HL-60 (cell line): ENCODE data around the gene NPEPPS.

Experiments
- GABPA ChIP-seq: IDR thresholded peaks from 2 replicates; pipeline ENCODE4 v1.6.1; 2012; ENCODE audit warnings: low read depth
- TF ChIP-seq, protein P1 (sequence below): IDR thresholded peaks from one replicate; pipeline ENCODE4 v1.5.1; 2011; ENCODE audit warnings: low read length, control low read depth, inconsistent platforms; ENCODE audit not compliant: insufficient read depth
- TF ChIP-seq, protein P2 (sequence below): IDR thresholded peaks from 2 replicates; pipeline ENCODE4 v1.6.1; 2012; ENCODE audit warnings: low read depth; ENCODE audit not compliant: insufficient replicate concordance

DNA sequence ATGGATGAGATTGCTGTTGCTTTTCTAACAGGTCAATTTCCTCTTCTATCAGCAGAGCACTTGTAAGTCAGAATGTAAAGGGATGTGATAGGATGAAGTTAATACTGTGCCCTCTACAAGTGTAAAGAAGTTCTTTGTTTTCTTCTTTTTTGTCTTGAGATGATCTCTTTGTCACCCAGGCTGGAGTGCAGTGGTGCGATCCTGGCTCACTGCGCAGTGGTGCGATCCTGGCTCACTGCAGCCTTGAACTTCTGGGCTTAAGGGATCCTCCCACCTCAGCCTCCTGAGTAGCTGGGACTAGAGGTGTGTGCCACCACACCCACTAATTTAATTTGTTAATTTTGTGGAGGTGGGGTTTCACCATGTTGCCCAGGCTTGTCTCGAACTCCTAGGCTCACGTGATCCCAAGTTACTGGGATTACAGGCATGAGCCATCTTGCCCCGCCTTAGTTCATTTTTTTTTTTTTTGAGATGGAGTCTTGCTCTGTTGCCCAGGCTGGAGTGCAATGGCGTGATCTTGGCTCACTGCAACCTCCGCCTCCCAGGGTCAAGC is 97.2 kb downstream of the NPEPPS start:
- TF ChIP-seq, protein P1, sequence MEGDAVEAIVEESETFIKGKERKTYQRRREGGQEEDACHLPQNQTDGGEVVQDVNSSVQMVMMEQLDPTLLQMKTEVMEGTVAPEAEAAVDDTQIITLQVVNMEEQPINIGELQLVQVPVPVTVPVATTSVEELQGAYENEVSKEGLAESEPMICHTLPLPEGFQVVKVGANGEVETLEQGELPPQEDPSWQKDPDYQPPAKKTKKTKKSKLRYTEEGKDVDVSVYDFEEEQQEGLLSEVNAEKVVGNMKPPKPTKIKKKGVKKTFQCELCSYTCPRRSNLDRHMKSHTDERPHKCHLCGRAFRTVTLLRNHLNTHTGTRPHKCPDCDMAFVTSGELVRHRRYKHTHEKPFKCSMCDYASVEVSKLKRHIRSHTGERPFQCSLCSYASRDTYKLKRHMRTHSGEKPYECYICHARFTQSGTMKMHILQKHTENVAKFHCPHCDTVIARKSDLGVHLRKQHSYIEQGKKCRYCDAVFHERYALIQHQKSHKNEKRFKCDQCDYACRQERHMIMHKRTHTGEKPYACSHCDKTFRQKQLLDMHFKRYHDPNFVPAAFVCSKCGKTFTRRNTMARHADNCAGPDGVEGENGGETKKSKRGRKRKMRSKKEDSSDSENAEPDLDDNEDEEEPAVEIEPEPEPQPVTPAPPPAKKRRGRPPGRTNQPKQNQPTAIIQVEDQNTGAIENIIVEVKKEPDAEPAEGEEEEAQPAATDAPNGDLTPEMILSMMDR = no peak
- TF ChIP-seq, protein P2, sequence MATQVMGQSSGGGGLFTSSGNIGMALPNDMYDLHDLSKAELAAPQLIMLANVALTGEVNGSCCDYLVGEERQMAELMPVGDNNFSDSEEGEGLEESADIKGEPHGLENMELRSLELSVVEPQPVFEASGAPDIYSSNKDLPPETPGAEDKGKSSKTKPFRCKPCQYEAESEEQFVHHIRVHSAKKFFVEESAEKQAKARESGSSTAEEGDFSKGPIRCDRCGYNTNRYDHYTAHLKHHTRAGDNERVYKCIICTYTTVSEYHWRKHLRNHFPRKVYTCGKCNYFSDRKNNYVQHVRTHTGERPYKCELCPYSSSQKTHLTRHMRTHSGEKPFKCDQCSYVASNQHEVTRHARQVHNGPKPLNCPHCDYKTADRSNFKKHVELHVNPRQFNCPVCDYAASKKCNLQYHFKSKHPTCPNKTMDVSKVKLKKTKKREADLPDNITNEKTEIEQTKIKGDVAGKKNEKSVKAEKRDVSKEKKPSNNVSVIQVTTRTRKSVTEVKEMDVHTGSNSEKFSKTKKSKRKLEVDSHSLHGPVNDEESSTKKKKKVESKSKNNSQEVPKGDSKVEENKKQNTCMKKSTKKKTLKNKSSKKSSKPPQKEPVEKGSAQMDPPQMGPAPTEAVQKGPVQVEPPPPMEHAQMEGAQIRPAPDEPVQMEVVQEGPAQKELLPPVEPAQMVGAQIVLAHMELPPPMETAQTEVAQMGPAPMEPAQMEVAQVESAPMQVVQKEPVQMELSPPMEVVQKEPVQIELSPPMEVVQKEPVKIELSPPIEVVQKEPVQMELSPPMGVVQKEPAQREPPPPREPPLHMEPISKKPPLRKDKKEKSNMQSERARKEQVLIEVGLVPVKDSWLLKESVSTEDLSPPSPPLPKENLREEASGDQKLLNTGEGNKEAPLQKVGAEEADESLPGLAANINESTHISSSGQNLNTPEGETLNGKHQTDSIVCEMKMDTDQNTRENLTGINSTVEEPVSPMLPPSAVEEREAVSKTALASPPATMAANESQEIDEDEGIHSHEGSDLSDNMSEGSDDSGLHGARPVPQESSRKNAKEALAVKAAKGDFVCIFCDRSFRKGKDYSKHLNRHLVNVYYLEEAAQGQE = no peak
- no peak for TF ChIP-seq GABPA
